Measurements from ENCODE around the gene OR51S1. TPM values are rescaled to one million over a fixed set of nuclear protein-coding genes. Genes with fewer than 3 reads are reported as not detected.

OR51S1 gene
- total and polyA plus RNA-seq, 2 of the 13 experiments (the other 11 are each of a cell fraction or from before 2014, with no cell fraction given), result not detected

DNA sequence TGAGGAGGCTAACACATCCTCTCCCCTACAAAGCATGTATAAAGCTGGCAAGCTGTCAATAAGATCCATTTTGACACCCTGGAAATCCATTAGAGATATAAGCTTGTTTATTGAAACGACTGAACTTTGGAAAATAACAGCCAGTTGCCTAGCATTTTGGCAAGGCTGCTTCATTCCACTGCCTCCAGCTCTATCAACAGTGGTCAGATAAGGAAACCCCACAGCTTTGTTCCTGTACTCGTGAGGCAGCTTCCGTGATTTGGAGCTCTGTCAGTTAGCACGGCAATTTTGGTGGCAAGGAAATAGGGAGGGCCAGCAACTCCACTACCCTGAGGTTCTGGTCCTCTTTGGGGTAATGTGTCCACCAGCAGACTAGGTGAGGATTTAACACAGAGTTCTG is 2.0 kb upstream of the OR51S1 start (continued):
- TF ChIP-seq ZNF230 (CRISPR knock-in tag; IDR thresholded peaks at IDR 0.05) (no peak), ISL2 (CRISPR knock-in tag; IDR thresholded peaks at IDR 0.05) (no peak), ZNF569 (CRISPR knock-in tag; IDR thresholded peaks at IDR 0.05; ENCODE audit: borderline replicate concordance) (no peak), SIN3A (IDR thresholded peaks at IDR 0.05; ENCODE audit: borderline replicate concordance, low read depth, low read length) (no peak)
- TF ChIP-seq, protein P1, sequence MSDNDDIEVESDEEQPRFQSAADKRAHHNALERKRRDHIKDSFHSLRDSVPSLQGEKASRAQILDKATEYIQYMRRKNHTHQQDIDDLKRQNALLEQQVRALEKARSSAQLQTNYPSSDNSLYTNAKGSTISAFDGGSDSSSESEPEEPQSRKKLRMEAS (IDR thresholded peaks at IDR 0.05), result no peak

DNA sequence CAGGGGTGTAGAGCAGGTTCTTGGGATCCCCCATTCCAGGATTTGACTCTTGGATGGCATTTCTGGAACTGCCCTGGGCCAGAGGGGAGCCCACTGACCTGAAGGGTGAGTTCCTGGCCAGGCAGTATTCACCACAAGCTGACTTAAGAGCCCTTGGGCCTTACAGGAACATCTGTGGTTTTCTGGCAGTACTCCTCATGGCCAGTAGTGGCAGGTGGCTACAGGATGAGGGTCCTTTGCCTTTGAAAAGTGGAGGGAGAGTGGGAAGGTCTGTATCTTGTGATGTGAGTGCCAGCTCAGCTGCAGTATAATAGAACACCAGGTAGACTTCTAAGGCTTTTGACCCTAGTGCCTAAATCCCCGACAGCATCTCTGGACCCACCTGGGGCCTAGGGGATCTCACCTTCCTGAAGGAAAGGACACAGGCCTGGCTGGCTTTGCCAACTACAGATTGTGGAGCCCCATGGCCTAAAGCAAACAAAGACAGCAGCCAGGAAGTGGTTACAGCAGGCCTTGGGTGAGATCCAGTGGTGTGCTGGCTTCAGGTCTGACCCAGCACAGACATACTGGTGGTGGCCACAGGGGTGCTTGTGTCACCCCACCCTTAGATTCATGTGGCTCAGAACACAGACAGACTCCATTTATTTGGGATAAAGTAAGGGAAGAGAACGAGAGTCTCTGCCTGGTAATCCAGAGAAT is 9.0 kb downstream of the OR51S1 start:
- H3K27me3 ChIP-seq (ENCODE audit: control insufficient read depth in 1 of 2, insufficient read depth in 2 of 2, low read length in 2 of 2), result no peaks in the 10 kb centered on the region; a peak in 1 of 5 replicates
- H3K4me1 ChIP-seq (ENCODE audit: insufficient read depth, low read length), result no peaks in the 10 kb centered on the region
- no peak overlapping the region for H2AFZ ChIP-seq (ENCODE audit: low read length)
- no peaks in the 10 kb centered on the region for H3K36me3 ChIP-seq (replicated peaks in 1 of 2; ENCODE audit: control insufficient read depth in 1 of 2, insufficient read depth in 2 of 2, low read length in 2 of 2)
- H3K4me3 ChIP-seq (replicated peaks in 1 of 3; ENCODE audit: insufficient read depth in 1 of 3, low read depth in 2 of 3, low read length in 3 of 3), result no peak overlapping the region
- TF ChIP-seq ZNF20 (CRISPR knock-in tag; IDR thresholded peaks at IDR 0.05) (no peak), ZNF10 (CRISPR knock-in tag; IDR thresholded peaks at IDR 0.05; ENCODE audit: borderline replicate concordance, low read depth) (no peak), GPBP1L1 (CRISPR knock-in tag; IDR thresholded peaks at IDR 0.05) (no peak), ARID3A (IDR thresholded peaks at IDR 0.05; ENCODE audit: low read depth, low read length) (no peak)
- TF ChIP-seq, protein P2, sequence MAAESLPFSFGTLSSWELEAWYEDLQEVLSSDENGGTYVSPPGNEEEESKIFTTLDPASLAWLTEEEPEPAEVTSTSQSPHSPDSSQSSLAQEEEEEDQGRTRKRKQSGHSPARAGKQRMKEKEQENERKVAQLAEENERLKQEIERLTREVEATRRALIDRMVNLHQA (CRISPR knock-in tag; IDR thresholded peaks at IDR 0.05), result no peak
- TF ChIP-seq, protein P3, sequence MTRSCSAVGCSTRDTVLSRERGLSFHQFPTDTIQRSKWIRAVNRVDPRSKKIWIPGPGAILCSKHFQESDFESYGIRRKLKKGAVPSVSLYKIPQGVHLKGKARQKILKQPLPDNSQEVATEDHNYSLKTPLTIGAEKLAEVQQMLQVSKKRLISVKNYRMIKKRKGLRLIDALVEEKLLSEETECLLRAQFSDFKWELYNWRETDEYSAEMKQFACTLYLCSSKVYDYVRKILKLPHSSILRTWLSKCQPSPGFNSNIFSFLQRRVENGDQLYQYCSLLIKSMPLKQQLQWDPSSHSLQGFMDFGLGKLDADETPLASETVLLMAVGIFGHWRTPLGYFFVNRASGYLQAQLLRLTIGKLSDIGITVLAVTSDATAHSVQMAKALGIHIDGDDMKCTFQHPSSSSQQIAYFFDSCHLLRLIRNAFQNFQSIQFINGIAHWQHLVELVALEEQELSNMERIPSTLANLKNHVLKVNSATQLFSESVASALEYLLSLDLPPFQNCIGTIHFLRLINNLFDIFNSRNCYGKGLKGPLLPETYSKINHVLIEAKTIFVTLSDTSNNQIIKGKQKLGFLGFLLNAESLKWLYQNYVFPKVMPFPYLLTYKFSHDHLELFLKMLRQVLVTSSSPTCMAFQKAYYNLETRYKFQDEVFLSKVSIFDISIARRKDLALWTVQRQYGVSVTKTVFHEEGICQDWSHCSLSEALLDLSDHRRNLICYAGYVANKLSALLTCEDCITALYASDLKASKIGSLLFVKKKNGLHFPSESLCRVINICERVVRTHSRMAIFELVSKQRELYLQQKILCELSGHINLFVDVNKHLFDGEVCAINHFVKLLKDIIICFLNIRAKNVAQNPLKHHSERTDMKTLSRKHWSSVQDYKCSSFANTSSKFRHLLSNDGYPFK (CRISPR knock-in tag; IDR thresholded peaks at IDR 0.05; ENCODE audit: borderline replicate concordance), result no peak
- intact Hi-C loops (cut with micrococcal nuclease; ENCODE audit: unreplicated experiment) (no loop called here), in situ Hi-C loops (cut with HindIII; ENCODE audit: extremely low pct_ligation_motif_present, low pct_unique_long_range_greater_than_20kb) (loop anchor here (25.0 kb wide), 1 partner anchor 103 kb away; no protein-coding TSS in a partner anchor)
- no TSS peak for BruUV-seq (replicated peaks)
- H3K27ac ChIP-seq (ENCODE audit: extremely low read length, insufficient read depth, low read length), result no peak overlapping the region
- no peaks in the 10 kb centered on the region for H3K79me2 ChIP-seq (ENCODE audit: insufficient read depth, low read length)
- 0% methylated on average over 1 of the region's 2 CpGs for WGBS (ENCODE audit: low lambda C conversion rate)
- H3K9me3 ChIP-seq (ENCODE audit: low read length), result no peaks in the 10 kb centered on the region
- DNase-seq (ENCODE audit: low spot score), result no peak
- POLR2A ChIA-PET, result no interaction called here
- H3K9ac ChIP-seq (ENCODE audit: insufficient read depth, low read depth, low read length), result no peak overlapping the region
- H3K4me2 ChIP-seq (ENCODE audit: low read depth, low read length), result no peak overlapping the region
- no peak for FAIRE-seq
- H4K20me1 ChIP-seq (ENCODE audit: insufficient read depth, low read length), result no peaks in the 10 kb centered on the region
- no peak for ATAC-seq
- CTCF ChIA-PET (ENCODE audit: low intra/inter-chr PET ratio, low total read pairs), result no interaction called here
